SK-N-SH treated with all-trans-retinoic acid at 6 μM for 48 hours (cell line): ENCODE data around the gene EGFL7.

Experiments
- ARNTL ChIP-seq: fragments of 450-650 bp; formaldehyde crosslinking; IDR thresholded peaks from 2 replicates; pipeline ENCODE4 v1.5.0; 2020; ENCODE audit warnings: low read depth, mild to moderate bottlenecking, moderate library complexity, borderline replicate concordance
- CSDC2 ChIP-seq: fragments of 250-450 bp; sonication (Bioruptor Pico); IDR thresholded peaks from 2 replicates; pipeline ENCODE4 v1.5.0; 2020; ENCODE audit warnings: mild to moderate bottlenecking, moderate library complexity
- OSR1 ChIP-seq: fragments of 250-450 bp; sonication (Bioruptor Pico); IDR thresholded peaks from 2 replicates; pipeline ENCODE4 v1.8.0; 2022; ENCODE audit warnings: moderate library complexity, mild to moderate bottlenecking, inconsistent platforms
- TCF4 ChIP-seq: fragments of 250-450 bp; sonication (Bioruptor Pico); IDR thresholded peaks from 2 replicates; pipeline ENCODE4 v1.8.0; 2021; ENCODE audit warnings: mild to moderate bottlenecking, moderate library complexity, borderline replicate concordance
- ZC3H10 ChIP-seq: fragments of 250-450 bp; sonication (Bioruptor Pico); IDR thresholded peaks from 2 replicates; pipeline ENCODE4 v1.5.1; 2021; ENCODE audit warnings: mild to moderate bottlenecking, moderate library complexity
- ZFP3 ChIP-seq: fragments of 250-450 bp; sonication (Bioruptor Pico); IDR thresholded peaks from 2 replicates; pipeline ENCODE4 v1.5.0; 2020; ENCODE audit warnings: mild to moderate bottlenecking, moderate library complexity
- ZFP30 ChIP-seq: fragments of 450-650 bp; formaldehyde crosslinking; IDR thresholded peaks from 2 replicates; pipeline ENCODE4 v1.5.0; 2022; ENCODE audit warnings: mild to moderate bottlenecking, moderate library complexity
- ZNF70 ChIP-seq: fragments of 450-650 bp; formaldehyde crosslinking; IDR thresholded peaks from 2 replicates; pipeline ENCODE4 v1.5.0; 2020; ENCODE audit warnings: mild to moderate bottlenecking, moderate library complexity
- TF ChIP-seq, protein P1 (sequence below): fragments of 250-450 bp; sonication (Bioruptor Pico); IDR thresholded peaks from 2 replicates; pipeline ENCODE4 v1.5.1; 2020; ENCODE audit warnings: low read depth, mild to moderate bottlenecking, moderate library complexity
- TF ChIP-seq, protein P2 (sequence below): fragments of 250-450 bp; sonication (Bioruptor Pico); IDR thresholded peaks from 2 replicates; pipeline ENCODE4 v1.8.0; 2020; ENCODE audit warnings: mild to moderate bottlenecking, moderate library complexity, borderline replicate concordance
- TF ChIP-seq, protein P3 (sequence below): fragments of 250-450 bp; sonication (Bioruptor Pico); IDR thresholded peaks from 2 replicates; pipeline ENCODE4 v1.8.0; 2021; ENCODE audit warnings: low read depth, mild to moderate bottlenecking, moderate library complexity, borderline replicate concordance

DNA sequence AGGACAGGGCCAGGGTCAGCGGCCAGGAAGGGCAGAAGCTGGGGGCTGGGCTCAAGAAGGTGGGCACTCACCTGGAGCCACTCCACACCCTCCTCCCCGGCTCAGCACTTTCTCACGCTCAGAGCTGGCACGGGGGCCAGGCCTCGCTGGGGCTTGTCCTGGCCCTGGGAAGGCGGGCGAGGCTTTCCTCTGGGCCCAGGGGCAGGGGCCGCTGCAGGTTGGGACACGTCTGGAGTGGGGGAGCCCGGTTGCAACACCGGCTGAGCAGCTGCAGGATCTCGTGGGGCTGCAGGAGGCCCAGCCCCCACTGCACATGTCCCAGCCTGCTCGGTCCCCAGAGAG is 38.9 kb upstream of the EGFL7 start:
- TF ChIP-seq ZFP30 (CRISPR knock-in tag) (no peak), ZNF70 (CRISPR knock-in tag) (no peak), CSDC2 (CRISPR knock-in tag) (no peak), ZC3H10 (CRISPR knock-in tag) (no peak), ZFP3 (no peak), TCF4 (CRISPR knock-in tag) (no peak), OSR1 (no peak), ARNTL (no peak)
- TF ChIP-seq, protein P1, sequence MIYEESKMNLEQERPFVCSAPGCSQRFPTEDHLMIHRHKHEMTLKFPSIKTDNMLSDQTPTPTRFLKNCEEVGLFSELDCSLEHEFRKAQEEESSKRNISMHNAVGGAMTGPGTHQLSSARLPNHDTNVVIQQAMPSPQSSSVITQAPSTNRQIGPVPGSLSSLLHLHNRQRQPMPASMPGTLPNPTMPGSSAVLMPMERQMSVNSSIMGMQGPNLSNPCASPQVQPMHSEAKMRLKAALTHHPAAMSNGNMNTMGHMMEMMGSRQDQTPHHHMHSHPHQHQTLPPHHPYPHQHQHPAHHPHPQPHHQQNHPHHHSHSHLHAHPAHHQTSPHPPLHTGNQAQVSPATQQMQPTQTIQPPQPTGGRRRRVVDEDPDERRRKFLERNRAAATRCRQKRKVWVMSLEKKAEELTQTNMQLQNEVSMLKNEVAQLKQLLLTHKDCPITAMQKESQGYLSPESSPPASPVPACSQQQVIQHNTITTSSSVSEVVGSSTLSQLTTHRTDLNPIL (CRISPR knock-in tag): no peak
- TF ChIP-seq, protein P2, sequence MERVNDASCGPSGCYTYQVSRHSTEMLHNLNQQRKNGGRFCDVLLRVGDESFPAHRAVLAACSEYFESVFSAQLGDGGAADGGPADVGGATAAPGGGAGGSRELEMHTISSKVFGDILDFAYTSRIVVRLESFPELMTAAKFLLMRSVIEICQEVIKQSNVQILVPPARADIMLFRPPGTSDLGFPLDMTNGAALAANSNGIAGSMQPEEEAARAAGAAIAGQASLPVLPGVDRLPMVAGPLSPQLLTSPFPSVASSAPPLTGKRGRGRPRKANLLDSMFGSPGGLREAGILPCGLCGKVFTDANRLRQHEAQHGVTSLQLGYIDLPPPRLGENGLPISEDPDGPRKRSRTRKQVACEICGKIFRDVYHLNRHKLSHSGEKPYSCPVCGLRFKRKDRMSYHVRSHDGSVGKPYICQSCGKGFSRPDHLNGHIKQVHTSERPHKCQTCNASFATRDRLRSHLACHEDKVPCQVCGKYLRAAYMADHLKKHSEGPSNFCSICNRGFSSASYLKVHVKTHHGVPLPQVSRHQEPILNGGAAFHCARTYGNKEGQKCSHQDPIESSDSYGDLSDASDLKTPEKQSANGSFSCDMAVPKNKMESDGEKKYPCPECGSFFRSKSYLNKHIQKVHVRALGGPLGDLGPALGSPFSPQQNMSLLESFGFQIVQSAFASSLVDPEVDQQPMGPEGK (CRISPR knock-in tag): no peak
- TF ChIP-seq, protein P3, sequence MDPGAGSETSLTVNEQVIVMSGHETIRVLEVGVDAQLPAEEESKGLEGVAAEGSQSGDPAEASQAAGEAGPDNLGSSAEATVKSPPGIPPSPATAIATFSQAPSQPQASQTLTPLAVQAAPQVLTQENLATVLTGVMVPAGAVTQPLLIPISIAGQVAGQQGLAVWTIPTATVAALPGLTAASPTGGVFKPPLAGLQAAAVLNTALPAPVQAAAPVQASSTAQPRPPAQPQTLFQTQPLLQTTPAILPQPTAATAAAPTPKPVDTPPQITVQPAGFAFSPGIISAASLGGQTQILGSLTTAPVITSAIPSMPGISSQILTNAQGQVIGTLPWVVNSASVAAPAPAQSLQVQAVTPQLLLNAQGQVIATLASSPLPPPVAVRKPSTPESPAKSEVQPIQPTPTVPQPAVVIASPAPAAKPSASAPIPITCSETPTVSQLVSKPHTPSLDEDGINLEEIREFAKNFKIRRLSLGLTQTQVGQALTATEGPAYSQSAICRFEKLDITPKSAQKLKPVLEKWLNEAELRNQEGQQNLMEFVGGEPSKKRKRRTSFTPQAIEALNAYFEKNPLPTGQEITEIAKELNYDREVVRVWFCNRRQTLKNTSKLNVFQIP (CRISPR knock-in tag): no peak
